Sigmoid colon (tissue), 3 donors: Measurements from ENCODE around the gene BHLHE23.

Experiments used
- CTCF ChIP-seq, 4 experiments: fragments of 450-650 bp in 3 of 4; fragments of 200-600 bp in 1 of 4; IDR thresholded peaks; one replicate each; pipeline ENCODE4 v1.5.1; 2016 to 2019; ENCODE audit warnings: antibody characterized with exemption in 4 of 4, mild to moderate bottlenecking in 3 of 4, moderate library complexity in 2 of 4
- POLR2A ChIP-seq, 2 donors: fragments of 450-650 bp; IDR thresholded peaks; one replicate each; pipeline ENCODE4 v1.6.1; 2016; ENCODE audit warnings: antibody characterized with exemption in 2 of 2, mild to moderate bottlenecking in 2 of 2, moderate library complexity in 2 of 2

GRCh38 chr20:62991863-62992262 lies 14.9 kb downstream of the BHLHE23 start:
- TF ChIP-seq CTCF (IDR thresholded peaks at IDR 0.05) (no peak), POLR2A (IDR thresholded peaks at IDR 0.05) (no peak)
